GM12865 (cell line): Measurements from ENCODE around the gene CCDC172.

Source experiments
- DNase-seq: peaks from one replicate; pipeline ENCODE4 v3.0.0; 2010; ENCODE audit warnings: low read depth
- H3K4me3 ChIP-seq: 2 replicates; pipeline ENCODE4 v1.5.1; 2011; ENCODE audit warnings: mild to moderate bottlenecking, low read depth, low read length, control low read depth
- CTCF ChIP-seq: IDR thresholded peaks from 2 replicates; pipeline ENCODE4 v1.5.1; 2011; ENCODE audit warnings: low read length, control low read depth, low read depth, inconsistent platforms; ENCODE audit not compliant: insufficient read depth; ENCODE audit errors: missing control alignments

CCDC172 gene

GRCh38 chr10:116418389-116418788 lies 94.1 kb downstream of the CCDC172 start:
- H3K4me3 ChIP-seq = no peak overlapping the region
- no peak for DNase-seq
- TF ChIP-seq CTCF = no peak

- no peak for DNase-seq
- TF ChIP-seq CTCF = no peak
- no peak overlapping the region for H3K4me3 ChIP-seq
Measured at GRCh38 chr10:116421815-116422214, 97.6 kb downstream of the CCDC172 start.

GRCh38 chr10:116427671-116428070 lies 103.4 kb downstream of the CCDC172 start, which contains the start of gene PNLIPRP3:
PNLIPRP3 (plus strand) TSS chr10:116427847; CDS start chr10:116428013, 166 bp downstream.
- no peak for TF ChIP-seq CTCF
- no peak within 1 kb of the TSS for H3K4me3 ChIP-seq
- DNase-seq = no peak

- H3K4me3 ChIP-seq = no peak overlapping the region
- no peak for TF ChIP-seq CTCF
- DNase-seq = no peak
Measured at GRCh38 chr10:116429288-116429977, 105.2 kb downstream of the CCDC172 start.
